GM21447 (cell line): ENCODE results near the gene CST11.
"Not testable (repeated sequence)": the region's sequence is repeated elsewhere in the genome, so short reads cannot be mapped to it uniquely, and the experiment has no call there.

Source experiments
- ATAC-seq: cut with Tn5 transposase; IDR thresholded peaks from one replicate; pipeline ENCODE4 v1.9.1; 2021; ENCODE audit not compliant: unreplicated experiment

Gene CST11, protein sequence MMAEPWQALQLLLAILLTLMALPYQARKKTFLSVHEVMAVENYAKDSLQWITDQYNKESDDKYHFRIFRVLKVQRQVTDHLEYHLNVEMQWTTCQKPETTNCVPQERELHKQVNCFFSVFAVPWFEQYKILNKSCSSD

GRCh38 chr20:23452776-23453175 lies at the start of gene CST11:
TSS of gene CST11 (minus strand) at chr20:23452876. CDS start at chr20:23452811, 65 bp downstream.
- no peak for ATAC-seq

DNA sequence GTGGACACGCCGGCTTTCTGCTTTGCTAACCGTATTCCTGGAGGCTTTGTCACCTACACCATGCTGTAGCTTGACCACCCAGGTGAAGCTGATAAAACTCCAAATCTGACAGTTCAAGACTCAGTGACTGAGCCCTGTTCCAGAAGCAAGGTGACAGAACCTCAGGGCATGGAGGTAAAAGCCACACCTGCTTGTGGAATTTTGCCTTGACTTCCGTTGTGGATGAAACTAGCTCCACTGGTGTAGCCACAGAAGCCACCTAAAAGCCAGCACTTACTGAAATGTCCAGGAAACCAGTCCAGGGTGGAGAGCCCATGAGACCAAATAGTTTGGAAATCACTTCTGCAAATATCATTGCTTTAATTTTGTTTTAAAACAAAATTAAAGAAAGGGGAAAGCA lies 49.2 kb upstream of the CST11 start:
- no peak for ATAC-seq

DNA sequence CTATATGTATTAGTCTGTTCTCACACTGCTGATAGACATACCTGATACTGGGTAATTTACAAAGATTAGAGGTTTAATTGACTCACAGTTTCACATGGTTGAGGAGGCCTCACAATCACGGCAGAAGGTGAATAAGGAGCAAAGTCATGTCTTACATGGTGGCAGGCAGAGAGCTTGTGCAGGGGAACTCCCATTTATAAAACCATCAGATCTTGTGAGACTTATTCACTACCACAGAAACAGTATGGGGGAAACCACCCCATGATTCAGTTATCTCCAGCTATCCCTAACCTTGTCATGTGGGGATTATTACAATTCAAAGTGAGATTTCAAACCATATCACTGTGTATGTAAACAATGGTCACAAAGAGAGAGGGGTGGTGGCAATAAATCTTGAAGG lies 44.9 kb upstream of the CST11 start:
- ATAC-seq = no peak

GRCh38 chr20:23493172-23493772 lies 40.6 kb upstream of the CST11 start:
- ATAC-seq = no peak

DNA sequence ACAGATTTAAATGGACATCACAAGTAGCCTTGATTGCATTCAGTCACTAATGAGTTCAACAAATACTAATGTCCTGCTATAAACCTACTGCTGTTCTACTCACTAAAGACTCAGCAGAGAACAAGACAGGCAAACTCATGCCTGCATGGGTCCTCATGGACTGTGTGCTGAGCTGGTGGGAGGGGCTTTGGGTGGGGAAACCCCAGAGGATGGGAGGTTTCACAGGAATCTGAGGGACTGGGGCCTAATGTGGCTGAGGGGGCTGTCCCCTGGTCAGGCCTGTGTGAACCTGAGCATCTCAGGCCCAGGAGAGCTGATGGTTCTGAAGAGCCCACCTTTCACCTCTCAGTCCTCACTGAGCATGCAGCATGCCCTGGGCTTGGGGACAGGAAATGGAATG lies 39.6 kb upstream of the CST11 start:
- no peak for ATAC-seq

DNA sequence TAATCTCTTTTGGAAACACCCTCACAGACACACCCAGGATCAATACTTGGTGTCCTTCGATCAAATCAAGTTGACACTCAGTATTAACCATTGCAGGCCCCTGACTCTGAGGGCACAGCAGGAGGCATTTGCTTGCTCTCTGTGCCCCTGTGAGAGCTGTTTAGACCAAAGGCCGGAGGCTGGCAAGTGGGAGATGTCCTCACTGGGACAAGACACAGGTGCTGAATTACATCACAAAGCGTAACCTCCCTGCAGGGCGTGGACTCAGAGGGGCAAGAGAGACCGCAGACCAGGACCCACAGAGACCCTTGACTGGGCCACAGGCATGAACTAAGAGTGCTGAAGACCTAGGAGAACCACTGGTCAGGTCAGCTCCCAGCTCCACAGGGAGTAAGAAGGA lies 38.1 kb upstream of the CST11 start, which contains the start of gene CST8:
TSS of gene CST8 (plus strand) at position 301 of the 400 bp plus-strand sequence. CDS start 551 bp downstream, outside the sequence.
- ATAC-seq = no peak

DNA sequence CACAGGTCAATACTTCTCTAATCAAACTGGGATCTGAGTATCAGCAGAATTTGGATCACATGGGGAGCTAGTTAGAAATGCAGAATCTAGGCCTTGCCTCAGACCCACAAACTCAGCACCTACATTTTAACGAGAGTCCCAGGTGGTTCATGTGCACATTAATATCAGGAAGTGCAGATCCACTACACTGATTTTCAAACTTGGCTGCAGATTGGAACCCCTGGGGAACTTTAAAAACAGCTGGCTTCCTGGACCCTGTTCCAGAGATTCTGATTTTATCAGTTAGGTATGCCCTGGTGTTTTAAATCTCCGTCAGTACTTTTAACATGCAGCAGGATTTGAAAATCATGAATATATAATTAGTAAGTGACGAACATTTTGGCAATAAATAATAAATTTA lies 36.3 kb upstream of the CST11 start:
- no peak for ATAC-seq

- no peak for ATAC-seq
Measured at GRCh38 chr20:23488470-23488869, 35.8 kb upstream of the CST11 start.

DNA sequence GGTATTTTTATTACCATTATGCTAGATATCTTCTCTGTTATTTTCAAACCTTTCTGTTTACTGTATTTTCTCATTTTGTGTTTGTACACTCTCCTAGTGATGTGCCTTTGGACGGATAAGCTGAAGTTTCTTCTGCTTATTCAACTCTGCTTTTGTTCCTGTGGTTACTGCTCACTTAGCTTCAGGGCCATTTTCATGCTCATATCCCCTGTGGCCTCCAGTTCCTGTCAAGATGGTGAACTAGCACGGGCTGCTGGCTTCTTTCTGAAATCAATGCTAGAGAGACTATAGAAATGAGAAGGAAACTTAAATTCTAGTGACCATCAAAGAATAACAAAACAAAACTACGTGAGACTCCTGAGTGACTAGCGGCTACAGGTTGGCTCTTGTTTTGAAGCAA lies 31.4 kb upstream of the CST11 start:
- ATAC-seq = no peak

GRCh38 chr20:23482138-23482537 lies 29.5 kb upstream of the CST11 start:
- no peak for ATAC-seq

DNA sequence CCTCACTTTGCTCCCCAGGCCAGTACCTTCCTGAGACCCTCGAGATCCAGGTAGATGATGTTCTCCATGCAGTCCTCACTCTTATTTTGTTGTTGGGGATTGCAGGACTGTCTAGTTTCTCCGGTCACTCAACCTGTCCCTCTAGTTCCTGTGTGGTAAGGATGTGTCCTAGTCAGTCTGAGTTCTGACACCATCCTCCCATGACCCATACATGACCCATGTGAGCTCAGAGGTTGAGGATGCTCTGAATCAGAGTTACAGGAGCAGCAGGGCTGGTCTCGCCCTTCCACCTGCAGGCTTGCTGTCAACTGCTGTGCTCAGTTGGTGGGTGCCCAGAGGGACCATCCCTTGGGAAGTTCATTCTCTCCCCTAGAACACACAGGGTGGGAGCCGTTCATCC lies 26.4 kb upstream of the CST11 start:
- no peak for ATAC-seq

- no peak for ATAC-seq
Measured at GRCh38 chr20:23477223-23477622, 24.5 kb upstream of the CST11 start.

DNA sequence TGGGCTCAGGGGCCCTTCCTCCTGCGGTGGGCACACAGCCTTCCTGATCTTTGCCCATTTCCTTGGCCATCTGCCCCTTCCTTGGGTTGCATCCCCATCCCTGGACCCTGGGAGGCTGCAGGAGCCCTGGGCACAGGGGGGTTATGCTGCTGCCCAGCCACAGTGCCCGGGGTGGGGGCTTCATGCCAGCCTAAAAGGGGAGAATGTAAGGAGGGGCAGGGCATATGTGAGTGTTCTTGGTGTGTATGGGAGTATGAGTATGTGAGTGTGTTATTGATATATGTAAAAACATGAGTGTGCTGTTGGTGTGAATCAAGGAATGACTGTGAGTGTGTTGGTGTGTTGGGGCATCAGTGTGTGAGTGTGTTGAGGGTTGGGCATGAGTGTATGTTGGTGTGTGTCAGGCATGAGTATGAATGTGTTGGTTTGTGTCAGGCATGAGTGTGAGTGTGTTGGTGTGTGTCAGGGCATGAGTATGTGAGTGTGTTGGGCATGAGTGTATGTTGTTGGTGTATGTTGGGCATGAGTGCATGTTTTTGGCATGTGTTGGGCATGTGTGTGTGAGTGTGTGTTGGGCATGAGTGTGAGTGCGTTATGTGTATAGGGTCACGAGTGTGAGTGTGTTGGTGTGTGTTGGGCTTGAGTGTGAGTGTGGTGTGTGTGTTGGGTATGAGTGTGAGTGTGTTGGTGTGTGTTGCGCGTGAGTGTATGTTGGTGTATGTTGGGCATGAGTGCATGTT lies 23.5 kb upstream of the CST11 start:
- no peak for ATAC-seq

DNA sequence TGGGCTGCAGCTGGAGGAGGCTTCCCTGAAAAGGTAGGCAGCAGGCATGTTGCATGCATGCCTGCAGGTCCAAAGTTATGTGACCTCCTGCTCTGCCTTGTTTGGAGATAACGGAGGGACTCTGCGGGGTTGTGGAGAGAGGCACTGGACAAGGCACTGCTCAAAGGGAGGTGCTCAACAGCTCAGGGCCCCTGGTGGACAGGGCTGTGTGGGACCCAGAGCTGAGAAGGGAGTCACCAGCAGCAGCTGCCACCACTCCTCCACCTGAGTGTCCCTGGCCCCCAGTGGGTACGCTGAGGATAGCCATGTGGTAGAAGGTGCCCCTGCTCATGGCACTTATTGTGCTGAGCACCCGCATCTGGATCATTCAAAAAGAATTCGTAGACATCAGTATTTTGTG lies 22.7 kb upstream of the CST11 start:
- no peak for ATAC-seq

DNA sequence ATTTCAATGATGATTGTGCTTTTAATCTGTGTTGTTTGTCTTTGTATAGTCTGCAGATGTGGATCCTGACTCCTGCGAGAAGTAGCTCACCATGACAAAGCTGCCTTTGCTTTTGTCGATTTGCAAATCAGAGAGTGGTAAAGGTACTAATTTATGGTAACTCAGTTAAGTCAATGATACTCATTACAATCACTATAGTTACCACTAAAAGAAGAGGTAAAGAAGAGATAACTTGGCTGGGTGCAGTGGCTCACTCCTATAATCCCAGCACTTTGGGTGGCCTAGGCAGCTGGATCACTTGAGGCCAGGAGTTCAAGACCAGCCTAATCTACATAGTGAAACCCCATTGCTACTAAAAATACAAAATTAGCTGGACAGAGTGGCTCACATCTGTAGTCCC lies 20.6 kb upstream of the CST11 start:
- ATAC-seq = not testable (repeated sequence)

GRCh38 chr20:23472306-23472705 lies 19.6 kb upstream of the CST11 start:
- ATAC-seq = not testable (repeated sequence)

DNA sequence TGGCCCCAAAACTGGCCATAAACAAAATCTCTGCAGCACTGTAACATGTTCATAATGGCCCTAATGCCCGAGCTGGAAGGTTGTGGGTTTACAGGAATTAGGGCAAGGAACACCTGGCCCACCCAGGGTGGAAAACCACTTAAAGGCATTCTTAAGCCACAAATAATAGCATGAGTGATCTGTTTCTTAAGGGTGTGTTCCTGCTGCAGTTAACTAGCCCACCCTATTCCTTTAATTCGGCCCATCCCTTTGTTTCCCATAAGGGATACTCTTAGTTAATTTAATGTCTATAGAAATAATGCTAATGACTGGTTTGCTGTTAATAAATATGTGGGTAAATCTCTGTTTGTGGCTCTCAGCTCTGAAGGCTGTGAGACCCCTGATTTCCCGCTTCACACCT lies 14.3 kb upstream of the CST11 start:
- not testable (repeated sequence) for ATAC-seq

GRCh38 chr20:23461180-23461579 lies 8.5 kb upstream of the CST11 start:
- ATAC-seq = no peak

DNA sequence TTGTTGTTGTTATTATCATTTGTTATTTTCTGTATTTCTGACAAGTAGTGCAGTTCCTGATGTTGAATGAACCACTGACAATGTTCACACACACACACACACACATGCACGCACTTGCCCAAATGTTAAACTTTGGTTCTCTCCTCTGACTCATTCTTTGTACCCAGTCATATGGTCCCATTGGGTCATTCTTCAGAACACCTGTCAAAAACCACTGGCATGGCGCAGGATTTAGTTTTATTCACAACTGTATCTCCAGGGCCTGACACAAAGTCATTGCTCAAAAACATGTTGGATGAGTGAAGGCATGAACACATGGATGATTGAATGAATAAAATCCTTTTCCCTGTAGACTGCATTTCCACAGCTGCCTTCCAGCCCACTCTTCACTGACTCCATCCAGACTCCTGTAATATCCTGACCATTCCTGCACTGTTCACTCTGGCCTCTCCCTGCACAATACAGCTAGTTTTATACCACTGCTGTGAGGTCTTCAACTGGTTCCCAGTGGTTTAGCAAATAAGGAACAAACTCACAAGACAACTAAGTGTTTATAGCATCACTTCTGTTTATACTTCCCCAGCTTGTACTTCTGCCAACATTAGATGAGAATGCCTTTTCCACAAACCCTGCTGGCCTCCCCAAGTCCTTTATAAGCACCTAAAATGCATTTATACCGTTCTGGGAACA lies 6.9 kb upstream of the CST11 start:
- ATAC-seq = no peak

- no peak for ATAC-seq
Measured at GRCh38 chr20:23456873-23457272, 4.2 kb upstream of the CST11 start.

DNA sequence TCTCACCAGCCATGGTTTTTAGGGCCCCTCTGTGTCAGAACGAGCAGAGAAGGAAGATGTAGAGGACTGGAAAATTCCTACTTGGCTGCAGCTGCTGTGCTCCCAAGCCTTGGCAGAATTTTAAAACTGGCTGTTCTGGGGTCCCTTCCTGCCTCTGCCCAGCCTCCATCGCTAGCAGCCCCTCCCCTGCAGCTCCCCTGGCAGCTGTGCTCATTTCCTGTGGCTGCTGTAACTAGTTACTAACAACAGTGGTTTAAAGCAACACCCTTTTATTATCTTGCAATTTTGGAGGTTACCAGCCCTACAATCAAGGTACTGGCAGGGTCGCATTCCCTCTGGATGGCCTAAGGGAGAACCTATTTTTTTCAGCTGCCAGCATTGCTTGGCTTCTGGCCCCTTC lies 3.7 kb upstream of the CST11 start:
- no peak for ATAC-seq

GRCh38 chr20:23455639-23456038 lies 3.0 kb upstream of the CST11 start:
- no peak for ATAC-seq
